Measurements from ENCODE around the gene FOXE3. TPM values are rescaled to one million over a fixed set of nuclear protein-coding genes. Genes with fewer than 3 reads are reported as not detected.
A peak's percentile ranks its signal among the peaks of the same experiment; 100 is the strongest.

The FOXE3 gene
- total and polyA plus RNA-seq, 9 donors: not detected

DNA sequence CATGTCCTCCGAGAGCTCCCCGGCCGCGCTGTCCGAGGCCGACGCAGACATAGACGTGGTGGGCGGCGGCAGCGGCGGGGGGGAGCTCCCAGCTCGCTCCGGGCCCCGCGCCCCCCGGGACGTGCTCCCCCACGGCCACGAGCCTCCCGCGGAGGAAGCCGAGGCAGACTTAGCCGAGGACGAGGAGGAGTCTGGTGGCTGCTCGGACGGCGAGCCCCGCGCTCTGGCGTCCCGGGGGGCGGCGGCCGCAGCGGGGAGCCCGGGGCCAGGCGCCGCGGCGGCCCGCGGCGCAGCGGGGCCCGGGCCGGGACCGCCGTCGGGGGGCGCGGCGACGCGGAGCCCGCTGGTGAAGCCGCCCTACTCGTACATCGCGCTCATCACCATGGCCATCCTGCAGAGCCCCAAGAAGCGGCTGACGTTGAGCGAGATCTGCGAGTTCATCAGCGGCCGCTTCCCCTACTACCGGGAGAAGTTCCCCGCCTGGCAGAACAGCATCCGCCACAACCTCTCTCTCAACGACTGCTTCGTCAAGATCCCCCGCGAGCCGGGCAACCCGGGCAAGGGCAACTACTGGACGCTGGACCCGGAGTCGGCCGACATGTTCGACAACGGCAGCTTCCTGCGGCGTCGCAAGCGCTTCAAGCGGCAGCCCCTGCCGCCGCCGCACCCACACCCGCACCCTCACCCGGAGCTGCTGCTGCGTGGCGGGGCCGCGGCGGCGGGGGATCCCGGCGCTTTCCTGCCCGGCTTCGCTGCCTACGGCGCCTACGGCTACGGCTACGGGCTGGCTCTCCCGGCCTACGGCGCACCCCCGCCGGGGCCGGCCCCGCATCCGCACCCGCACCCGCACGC lies 22.3 kb downstream of the FOXE3 start:
- Histone ChIP-seq H3K4me3 (peak overlapping the region; percentile 65), H3K9me3 (no peaks in the 10 kb centered on the region), H3K4me1 (ENCODE audit: insufficient read depth) (peaks cover 6% of the 10 kb centered on the region), H3K27ac (no peak overlapping the region), H3K27me3 (no peaks in the 10 kb centered on the region), H3K36me3 (no peaks in the 10 kb centered on the region)
- intact Hi-C loops (cut with DNase I): loop anchor here (2.0 to 10.0 kb wide), 3 partner anchors 244 to 286 kb away; partner anchors contain the start of gene PDZK1IP1 (in 1 of the 4)
- WGBS, 3 donors: 0 to 2% (median 1%) methylated on average over 27 to 117 of the region's 117 CpGs
- TF ChIP-seq EP300 (IDR thresholded peaks at IDR 0.05): no peak
- no peak for TF ChIP-seq CTCF (IDR thresholded peaks at IDR 0.05)
- TF ChIP-seq POLR2A (IDR thresholded peaks at IDR 0.05): no peak
- DNase-seq: no peak

GRCh38 chr1:47439017-47439818 lies 23.1 kb downstream of the FOXE3 start:
- Histone ChIP-seq H3K36me3 (no peaks in the 10 kb centered on the region), H3K4me3 (peak overlapping the region; percentile 65), H3K9me3 (no peaks in the 10 kb centered on the region), H3K27ac (no peak overlapping the region), H3K4me1 (ENCODE audit: insufficient read depth) (peaks cover 3% of the 10 kb centered on the region), H3K27me3 (no peaks in the 10 kb centered on the region)
- DNase-seq: no peak
- 5 to 15% (median 9%) methylated on average over 56 to 86 of the region's 86 CpGs for WGBS, 3 donors
- TF ChIP-seq CTCF (IDR thresholded peaks at IDR 0.05) (no peak), EP300 (IDR thresholded peaks at IDR 0.05) (no peak), POLR2A (IDR thresholded peaks at IDR 0.05) (no peak)
- intact Hi-C loops (cut with DNase I): loop anchor here (2.0 to 10.0 kb wide), 3 partner anchors 244 to 286 kb away; partner anchors contain the start of gene PDZK1IP1 (in 1 of the 4)

DNA sequence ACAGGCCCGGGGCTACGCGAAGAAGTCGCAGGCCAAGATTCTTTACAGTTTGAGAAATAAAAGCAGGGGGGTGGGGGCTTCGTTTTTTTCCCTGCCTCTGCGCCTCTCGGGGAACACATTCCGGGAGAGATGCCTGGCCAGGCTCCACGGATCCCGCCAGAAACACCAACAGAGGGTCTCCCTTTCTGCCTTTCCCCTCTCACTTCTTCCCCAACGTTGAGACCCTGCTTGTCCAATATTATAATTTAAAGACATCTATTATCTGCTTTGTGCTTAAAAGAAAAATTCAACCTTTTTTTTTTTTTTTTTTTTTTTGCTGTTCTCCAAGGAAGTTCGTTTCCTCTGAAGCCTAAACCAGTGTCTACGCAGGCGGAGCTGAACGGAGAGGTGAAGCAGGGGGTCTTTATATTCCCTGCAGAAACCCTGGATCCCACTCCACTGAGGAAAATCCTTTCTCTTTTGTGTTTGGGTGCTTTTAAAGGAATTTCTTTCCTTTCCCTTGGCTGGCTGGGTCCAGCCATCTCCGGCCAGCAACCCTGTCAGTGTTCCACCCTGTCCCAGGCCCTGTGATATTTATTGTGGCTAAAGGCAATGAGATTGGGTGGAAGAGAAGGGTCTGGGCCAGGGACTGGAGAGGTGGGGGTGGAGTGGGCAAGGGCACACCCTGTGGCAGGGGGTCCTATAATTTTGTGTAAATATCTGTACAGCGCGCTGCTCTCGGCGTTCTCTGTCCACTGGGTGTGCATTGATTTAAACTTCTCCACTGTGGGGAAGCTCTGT lies 23.9 kb downstream of the FOXE3 start:
- no peak overlapping the region for H3K27ac ChIP-seq
- peaks cover 2% of the 10 kb centered on the region for H3K4me1 ChIP-seq (ENCODE audit: insufficient read depth)
- no peak for TF ChIP-seq POLR2A (IDR thresholded peaks at IDR 0.05)
- TF ChIP-seq CTCF (IDR thresholded peaks at IDR 0.05): no peak
- TF ChIP-seq EP300 (IDR thresholded peaks at IDR 0.05): no peak
- no peak for DNase-seq
- WGBS, 3 donors: 43 to 49% (median 45%) methylated on average over 20 of the region's 20 CpGs
- no peaks in the 10 kb centered on the region for H3K9me3 ChIP-seq
- H3K4me3 ChIP-seq: peak overlapping the region; percentile 65
- H3K36me3 ChIP-seq: no peaks in the 10 kb centered on the region
- no peaks in the 10 kb centered on the region for H3K27me3 ChIP-seq
- intact Hi-C loops (cut with DNase I): loop anchor here (2.0 to 10.0 kb wide), 3 partner anchors 245 to 285 kb away; partner anchors contain the start of gene PDZK1IP1 (in 1 of the 4)

DNA sequence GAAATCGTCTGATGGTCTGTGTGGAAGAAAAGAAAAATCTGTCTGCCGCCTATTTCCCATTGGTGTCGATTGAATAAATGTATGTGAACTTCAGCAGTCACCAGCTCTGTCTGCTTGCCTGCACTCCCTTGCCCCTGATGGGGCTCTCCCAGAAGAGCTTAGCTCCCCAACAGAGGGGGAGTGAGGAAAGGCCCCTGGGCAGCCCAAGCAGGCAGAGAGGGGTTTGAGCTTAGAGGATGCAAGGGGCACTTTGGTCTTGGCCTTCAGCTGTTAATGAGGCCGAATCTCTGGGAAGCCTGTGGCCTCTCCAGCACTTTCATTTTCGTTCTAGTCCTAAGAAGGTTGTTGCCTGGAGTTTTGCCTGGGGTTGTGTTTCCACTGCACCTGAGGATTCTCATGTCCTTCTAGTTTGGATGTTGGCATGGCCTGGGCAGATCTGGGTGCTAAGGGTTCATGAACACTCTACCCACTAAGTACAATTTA lies 24.6 kb downstream of the FOXE3 start:
- peaks cover 2% of the 10 kb centered on the region for H3K4me1 ChIP-seq (ENCODE audit: insufficient read depth)
- intact Hi-C loops (cut with DNase I): no loop called here
- DNase-seq: no peak
- no peaks in the 10 kb centered on the region for H3K9me3 ChIP-seq
- no peak overlapping the region for H3K4me3 ChIP-seq
- H3K27ac ChIP-seq: no peak overlapping the region
- H3K27me3 ChIP-seq: no peaks in the 10 kb centered on the region
- 49 to 67% (median 51%) methylated on average over 5 of the region's 5 CpGs for WGBS, 3 donors
- TF ChIP-seq POLR2A (IDR thresholded peaks at IDR 0.05): no peak
- no peak for TF ChIP-seq CTCF (IDR thresholded peaks at IDR 0.05)
- TF ChIP-seq EP300 (IDR thresholded peaks at IDR 0.05): no peak
- no peaks in the 10 kb centered on the region for H3K36me3 ChIP-seq

Data from ovary (tissue), 9 donors.